Measurements from ENCODE around the gene TMEM176A. TPM values are rescaled to one million over a fixed set of nuclear protein-coding genes. Genes with fewer than 3 reads are reported as not detected.

The TMEM176A gene
- polyA plus RNA-seq, 1 donor from 2014 or later = not detected

DNA sequence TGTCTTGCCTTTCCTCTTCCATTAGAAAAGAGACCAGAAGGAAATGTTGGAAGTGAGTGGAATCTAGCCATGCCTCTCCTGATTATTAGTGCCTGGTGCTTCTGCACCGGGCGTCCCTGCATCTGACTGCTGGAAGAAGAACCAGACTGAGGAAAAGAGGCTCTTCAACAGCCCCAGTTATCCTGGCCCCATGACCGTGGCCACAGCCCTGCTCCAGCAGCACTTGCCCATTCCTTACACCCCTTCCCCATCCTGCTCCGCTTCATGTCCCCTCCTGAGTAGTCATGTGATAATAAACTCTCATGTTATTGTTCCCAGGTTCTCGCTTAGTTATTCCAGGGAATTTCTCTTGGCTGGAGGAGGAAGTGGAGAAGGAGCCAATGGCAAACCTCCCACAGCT lies 4.2 kb downstream of the TMEM176A start:
- Histone ChIP-seq H3K9me3 (ENCODE audit: low read length) (no peaks in the 10 kb centered on the region), H3K27me3 (ENCODE audit: insufficient read depth, low read depth, low read length) (peaks cover 26% of the 10 kb centered on the region), H3K36me3 (ENCODE audit: insufficient read depth, low read length) (no peaks in the 10 kb centered on the region), H3K9ac (ENCODE audit: low read length) (no peak overlapping the region), H3K9me2 (ENCODE audit: insufficient read depth, low read length) (no peaks in the 10 kb centered on the region), H3F3A (ENCODE audit: insufficient read depth, low read length, poor library complexity, severe bottlenecking) (no peaks in the 10 kb centered on the region), H3K79me2 (replicated peaks; ENCODE audit: insufficient read depth, low read length) (no peaks in the 10 kb centered on the region), H3K4me3 (ENCODE audit: low read length) (no peak overlapping the region), H3K27ac (ENCODE audit: low read length) (no peak overlapping the region), H2AFZ (ENCODE audit: low read depth, low read length) (no peak overlapping the region), H3K4me2 (ENCODE audit: low read length) (no peak overlapping the region), H4K20me1 (ENCODE audit: insufficient read depth) (no peaks in the 10 kb centered on the region)
- TF ChIP-seq, protein P1, sequence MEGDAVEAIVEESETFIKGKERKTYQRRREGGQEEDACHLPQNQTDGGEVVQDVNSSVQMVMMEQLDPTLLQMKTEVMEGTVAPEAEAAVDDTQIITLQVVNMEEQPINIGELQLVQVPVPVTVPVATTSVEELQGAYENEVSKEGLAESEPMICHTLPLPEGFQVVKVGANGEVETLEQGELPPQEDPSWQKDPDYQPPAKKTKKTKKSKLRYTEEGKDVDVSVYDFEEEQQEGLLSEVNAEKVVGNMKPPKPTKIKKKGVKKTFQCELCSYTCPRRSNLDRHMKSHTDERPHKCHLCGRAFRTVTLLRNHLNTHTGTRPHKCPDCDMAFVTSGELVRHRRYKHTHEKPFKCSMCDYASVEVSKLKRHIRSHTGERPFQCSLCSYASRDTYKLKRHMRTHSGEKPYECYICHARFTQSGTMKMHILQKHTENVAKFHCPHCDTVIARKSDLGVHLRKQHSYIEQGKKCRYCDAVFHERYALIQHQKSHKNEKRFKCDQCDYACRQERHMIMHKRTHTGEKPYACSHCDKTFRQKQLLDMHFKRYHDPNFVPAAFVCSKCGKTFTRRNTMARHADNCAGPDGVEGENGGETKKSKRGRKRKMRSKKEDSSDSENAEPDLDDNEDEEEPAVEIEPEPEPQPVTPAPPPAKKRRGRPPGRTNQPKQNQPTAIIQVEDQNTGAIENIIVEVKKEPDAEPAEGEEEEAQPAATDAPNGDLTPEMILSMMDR (IDR thresholded peaks at IDR 0.05; ENCODE audit: poor library complexity, severe bottlenecking) = no peak

DNA sequence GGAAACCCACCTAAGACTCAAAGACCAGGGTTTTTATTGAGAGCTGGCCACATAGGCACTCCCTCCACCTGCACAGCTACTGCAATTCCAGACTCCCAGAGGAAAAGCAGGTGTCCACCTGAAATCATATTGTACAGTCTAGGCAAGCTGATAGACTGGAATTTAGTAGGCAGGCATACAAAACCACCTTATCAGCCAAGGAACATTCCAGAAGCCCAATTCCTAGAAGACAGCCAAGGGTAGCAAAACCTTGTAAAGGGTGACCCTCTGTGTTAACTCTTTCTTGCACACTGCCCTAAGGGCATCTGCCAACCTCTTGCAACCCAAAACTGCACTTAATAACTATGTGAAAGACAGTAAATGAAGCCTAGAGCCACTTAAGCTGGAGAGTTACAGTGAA lies 5.3 kb downstream of the TMEM176A start:
- no peaks in the 10 kb centered on the region for H4K20me1 ChIP-seq (ENCODE audit: insufficient read depth)
- H3K36me3 ChIP-seq (ENCODE audit: insufficient read depth, low read length) = no peaks in the 10 kb centered on the region
- H2AFZ ChIP-seq (ENCODE audit: low read depth, low read length) = no peak overlapping the region
- no peak overlapping the region for H3K9ac ChIP-seq (ENCODE audit: low read length)
- H3K9me2 ChIP-seq (ENCODE audit: insufficient read depth, low read length) = no peaks in the 10 kb centered on the region
- TF ChIP-seq EP300 (conservative IDR thresholded peaks at IDR 0.05; ENCODE audit: poor library complexity, severe bottlenecking) (no peak), SMC3 (conservative IDR thresholded peaks at IDR 0.05; ENCODE audit: poor library complexity) (no peak), TAF1 (IDR thresholded peaks at IDR 0.05; ENCODE audit: low read depth) (no peak), MXI1 (conservative IDR thresholded peaks at IDR 0.05; ENCODE audit: poor library complexity, severe bottlenecking) (no peak)
- TF ChIP-seq, protein P2, sequence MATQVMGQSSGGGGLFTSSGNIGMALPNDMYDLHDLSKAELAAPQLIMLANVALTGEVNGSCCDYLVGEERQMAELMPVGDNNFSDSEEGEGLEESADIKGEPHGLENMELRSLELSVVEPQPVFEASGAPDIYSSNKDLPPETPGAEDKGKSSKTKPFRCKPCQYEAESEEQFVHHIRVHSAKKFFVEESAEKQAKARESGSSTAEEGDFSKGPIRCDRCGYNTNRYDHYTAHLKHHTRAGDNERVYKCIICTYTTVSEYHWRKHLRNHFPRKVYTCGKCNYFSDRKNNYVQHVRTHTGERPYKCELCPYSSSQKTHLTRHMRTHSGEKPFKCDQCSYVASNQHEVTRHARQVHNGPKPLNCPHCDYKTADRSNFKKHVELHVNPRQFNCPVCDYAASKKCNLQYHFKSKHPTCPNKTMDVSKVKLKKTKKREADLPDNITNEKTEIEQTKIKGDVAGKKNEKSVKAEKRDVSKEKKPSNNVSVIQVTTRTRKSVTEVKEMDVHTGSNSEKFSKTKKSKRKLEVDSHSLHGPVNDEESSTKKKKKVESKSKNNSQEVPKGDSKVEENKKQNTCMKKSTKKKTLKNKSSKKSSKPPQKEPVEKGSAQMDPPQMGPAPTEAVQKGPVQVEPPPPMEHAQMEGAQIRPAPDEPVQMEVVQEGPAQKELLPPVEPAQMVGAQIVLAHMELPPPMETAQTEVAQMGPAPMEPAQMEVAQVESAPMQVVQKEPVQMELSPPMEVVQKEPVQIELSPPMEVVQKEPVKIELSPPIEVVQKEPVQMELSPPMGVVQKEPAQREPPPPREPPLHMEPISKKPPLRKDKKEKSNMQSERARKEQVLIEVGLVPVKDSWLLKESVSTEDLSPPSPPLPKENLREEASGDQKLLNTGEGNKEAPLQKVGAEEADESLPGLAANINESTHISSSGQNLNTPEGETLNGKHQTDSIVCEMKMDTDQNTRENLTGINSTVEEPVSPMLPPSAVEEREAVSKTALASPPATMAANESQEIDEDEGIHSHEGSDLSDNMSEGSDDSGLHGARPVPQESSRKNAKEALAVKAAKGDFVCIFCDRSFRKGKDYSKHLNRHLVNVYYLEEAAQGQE (IDR thresholded peaks at IDR 0.05; ENCODE audit: borderline replicate concordance) = no peak
- H3K9me3 ChIP-seq (ENCODE audit: low read length) = no peaks in the 10 kb centered on the region
- H3K27ac ChIP-seq (ENCODE audit: low read length) = no peak overlapping the region
- no peak overlapping the region for H3K4me3 ChIP-seq (ENCODE audit: low read length)
- H3K79me2 ChIP-seq (replicated peaks; ENCODE audit: insufficient read depth, low read length) = no peaks in the 10 kb centered on the region
- H3K27me3 ChIP-seq (ENCODE audit: insufficient read depth, low read depth, low read length) = peaks cover 16% of the 10 kb centered on the region
- H3K4me2 ChIP-seq (ENCODE audit: low read length) = no peak overlapping the region
- no peaks in the 10 kb centered on the region for H3F3A ChIP-seq (ENCODE audit: insufficient read depth, low read length, poor library complexity, severe bottlenecking)

DNA sequence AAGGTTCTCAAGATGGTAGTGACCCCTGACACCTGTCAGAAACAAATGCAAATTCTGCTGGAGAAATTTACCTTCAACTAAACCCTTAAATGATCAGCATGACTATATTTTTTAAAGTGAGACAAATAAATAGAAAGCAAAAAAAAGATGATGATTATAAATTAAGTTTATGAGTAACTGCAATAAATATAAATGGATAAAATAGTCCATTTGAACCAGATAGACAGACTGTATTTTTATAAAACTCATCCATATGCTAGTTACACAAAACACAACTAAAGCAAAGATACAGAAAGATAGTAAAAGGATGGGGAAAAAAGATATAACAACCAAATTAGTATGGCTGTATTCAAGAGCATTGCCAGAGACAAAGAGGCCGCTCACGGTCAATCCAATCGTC lies 5.9 kb downstream of the TMEM176A start:
- Histone ChIP-seq H3K4me2 (ENCODE audit: low read length) (no peak overlapping the region), H3K27ac (ENCODE audit: low read length) (no peak overlapping the region), H3K9me2 (ENCODE audit: insufficient read depth, low read length) (no peaks in the 10 kb centered on the region), H3K36me3 (ENCODE audit: insufficient read depth, low read length) (no peaks in the 10 kb centered on the region), H3K9ac (ENCODE audit: low read length) (no peak overlapping the region), H3K4me3 (ENCODE audit: low read length) (no peak overlapping the region), H3F3A (ENCODE audit: insufficient read depth, low read length, poor library complexity, severe bottlenecking) (no peaks in the 10 kb centered on the region), H3K79me2 (replicated peaks; ENCODE audit: insufficient read depth, low read length) (no peaks in the 10 kb centered on the region), H3K9me3 (ENCODE audit: low read length) (no peaks in the 10 kb centered on the region), H3K27me3 (ENCODE audit: insufficient read depth, low read depth, low read length) (peaks cover 10% of the 10 kb centered on the region), H4K20me1 (ENCODE audit: insufficient read depth) (no peaks in the 10 kb centered on the region), H2AFZ (ENCODE audit: low read depth, low read length) (no peak overlapping the region)
- TF ChIP-seq, protein P2 (IDR thresholded peaks at IDR 0.05; ENCODE audit: borderline replicate concordance) = no peak
- TF ChIP-seq MXI1 (conservative IDR thresholded peaks at IDR 0.05; ENCODE audit: poor library complexity, severe bottlenecking) (no peak), EZH2 (IDR thresholded peaks at IDR 0.05; ENCODE audit: borderline replicate concordance, insufficient read depth, low read length, poor library complexity, severe bottlenecking) (no peak), POLR2AphosphoS5 (IDR thresholded peaks at IDR 0.05) (no peak), RAD21 (conservative IDR thresholded peaks at IDR 0.05) (no peak), EP300 (conservative IDR thresholded peaks at IDR 0.05; ENCODE audit: poor library complexity, severe bottlenecking) (no peak), TAF1 (IDR thresholded peaks at IDR 0.05; ENCODE audit: low read depth) (no peak), SMC3 (conservative IDR thresholded peaks at IDR 0.05; ENCODE audit: poor library complexity) (no peak)
- TF ChIP-seq, protein P1 (IDR thresholded peaks at IDR 0.05; ENCODE audit: poor library complexity, severe bottlenecking) = no peak
